ENCODE results near the gene TNP2.

Gene TNP2

GRCh38 chr16:11241480-11242204, 27.5 kb downstream of the TNP2 start:
- Histone ChIP-seq H3K36me3 (replicated peaks) (no peaks in the 10 kb centered on the region), H3K4me3 (ENCODE audit: low read depth, low read length) (no peak overlapping the region), H3K27ac (no peak overlapping the region), H3K27me3 (replicated peaks) (no peaks in the 10 kb centered on the region)
- in situ Hi-C loops (cut with HindIII; ENCODE audit: low pct_ligation_motif_present, low sequenced_read_pairs): no loop called here
- TF ChIP-seq CTCF (IDR thresholded peaks at IDR 0.05; ENCODE audit: low read depth, low read length, missing control alignments): no peak
- DNase-seq: no peak

GRCh38 chr16:11240636-11241473, 28.3 kb downstream of the TNP2 start:
- in situ Hi-C loops (cut with HindIII; ENCODE audit: low pct_ligation_motif_present, low sequenced_read_pairs): no loop called here
- Histone ChIP-seq H3K36me3 (replicated peaks) (no peaks in the 10 kb centered on the region), H3K27me3 (replicated peaks) (no peaks in the 10 kb centered on the region), H3K4me3 (ENCODE audit: low read depth, low read length) (no peak overlapping the region), H3K27ac (no peak overlapping the region)
- DNase-seq: no peak
- TF ChIP-seq CTCF (IDR thresholded peaks at IDR 0.05; ENCODE audit: low read depth, low read length, missing control alignments): no peak

- TF ChIP-seq CTCF (IDR thresholded peaks at IDR 0.05; ENCODE audit: low read depth, low read length, missing control alignments): no peak
- Histone ChIP-seq H3K36me3 (replicated peaks) (no peaks in the 10 kb centered on the region), H3K27me3 (replicated peaks) (no peaks in the 10 kb centered on the region), H3K27ac (no peak overlapping the region), H3K4me3 (ENCODE audit: low read depth, low read length) (no peak overlapping the region)
- no peak for DNase-seq
- in situ Hi-C loops (cut with HindIII; ENCODE audit: low pct_ligation_motif_present, low sequenced_read_pairs): no loop called here
Observed at GRCh38 chr16:11239644-11240632, 29.2 kb downstream of the TNP2 start.

GRCh38 chr16:11238272-11239202, 30.6 kb downstream of the TNP2 start:
- Histone ChIP-seq H3K27me3 (replicated peaks) (no peaks in the 10 kb centered on the region), H3K4me3 (ENCODE audit: low read depth, low read length) (no peak overlapping the region), H3K36me3 (replicated peaks) (no peaks in the 10 kb centered on the region), H3K27ac (no peak overlapping the region)
- no peak for DNase-seq
- TF ChIP-seq CTCF (IDR thresholded peaks at IDR 0.05; ENCODE audit: low read depth, low read length, missing control alignments): no peak
- in situ Hi-C loops (cut with HindIII; ENCODE audit: low pct_ligation_motif_present, low sequenced_read_pairs): no loop called here
